ENCODE measurements around the gene CPNE6. TPM values are rescaled to one million over a fixed set of nuclear protein-coding genes. Genes with fewer than 3 reads are reported as not detected.

The CPNE6 gene
- total and polyA plus RNA-seq, 8 donors = 0.07 TPM; not detected in 7

DNA sequence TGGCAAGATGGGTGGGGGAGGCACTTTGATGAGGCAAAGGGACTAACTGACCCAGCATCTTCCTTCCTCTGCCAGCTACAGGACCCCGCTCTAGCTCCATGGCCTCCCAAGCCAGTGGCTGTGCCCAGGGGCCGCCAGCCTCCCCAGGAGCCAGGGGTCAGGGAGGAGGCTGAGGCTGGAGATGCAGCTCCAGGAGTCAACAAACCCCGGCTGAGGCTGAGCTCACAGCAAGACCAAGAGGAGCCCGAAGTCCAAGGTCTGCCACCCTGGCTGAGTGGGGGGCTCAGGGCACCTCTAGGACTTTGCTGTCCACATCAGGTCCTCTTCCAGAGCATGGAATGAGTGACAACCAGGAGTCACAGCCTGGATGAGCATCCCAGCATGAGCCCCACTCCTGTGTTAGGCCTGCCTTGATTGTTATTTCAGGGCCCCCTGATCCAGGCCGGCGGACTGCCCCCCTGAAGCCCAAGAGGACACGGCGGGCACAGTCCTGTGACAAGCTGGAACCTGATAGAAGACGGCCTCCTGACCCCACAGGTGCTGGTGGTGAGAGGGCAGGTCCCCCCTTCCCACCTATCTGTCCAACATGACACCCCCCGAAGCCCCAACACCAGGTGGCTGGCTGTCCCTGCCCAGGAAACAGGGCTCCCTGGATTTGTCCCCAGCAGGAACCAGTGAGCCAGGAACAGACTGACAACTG is 2.5 kb upstream of the CPNE6 start:
- Histone ChIP-seq H3K4me1 (peaks cover 0 to 5% (median 0%) of the 10 kb centered on the region in 3 donors), H3K27me3 (no peaks in the 10 kb centered on the region), H3K9me3 (no peaks in the 10 kb centered on the region), H3K27ac (no peak overlapping the region), H3K36me3 (no peaks in the 10 kb centered on the region), H3K4me3 (no peak overlapping the region)
- ATAC-seq (no peak), FAIRE-seq (no peak), DNase-seq (peak in 2 of 6 donors; percentile 53 to 61)
- TF ChIP-seq, protein P1, sequence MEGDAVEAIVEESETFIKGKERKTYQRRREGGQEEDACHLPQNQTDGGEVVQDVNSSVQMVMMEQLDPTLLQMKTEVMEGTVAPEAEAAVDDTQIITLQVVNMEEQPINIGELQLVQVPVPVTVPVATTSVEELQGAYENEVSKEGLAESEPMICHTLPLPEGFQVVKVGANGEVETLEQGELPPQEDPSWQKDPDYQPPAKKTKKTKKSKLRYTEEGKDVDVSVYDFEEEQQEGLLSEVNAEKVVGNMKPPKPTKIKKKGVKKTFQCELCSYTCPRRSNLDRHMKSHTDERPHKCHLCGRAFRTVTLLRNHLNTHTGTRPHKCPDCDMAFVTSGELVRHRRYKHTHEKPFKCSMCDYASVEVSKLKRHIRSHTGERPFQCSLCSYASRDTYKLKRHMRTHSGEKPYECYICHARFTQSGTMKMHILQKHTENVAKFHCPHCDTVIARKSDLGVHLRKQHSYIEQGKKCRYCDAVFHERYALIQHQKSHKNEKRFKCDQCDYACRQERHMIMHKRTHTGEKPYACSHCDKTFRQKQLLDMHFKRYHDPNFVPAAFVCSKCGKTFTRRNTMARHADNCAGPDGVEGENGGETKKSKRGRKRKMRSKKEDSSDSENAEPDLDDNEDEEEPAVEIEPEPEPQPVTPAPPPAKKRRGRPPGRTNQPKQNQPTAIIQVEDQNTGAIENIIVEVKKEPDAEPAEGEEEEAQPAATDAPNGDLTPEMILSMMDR (IDR thresholded peaks at IDR 0.05) = no peak
- 83 to 84% methylated on average over 10 of the region's 10 CpGs for WGBS, 2 donors
- intact Hi-C loops (cut with DNase I) = no loop called here

DNA sequence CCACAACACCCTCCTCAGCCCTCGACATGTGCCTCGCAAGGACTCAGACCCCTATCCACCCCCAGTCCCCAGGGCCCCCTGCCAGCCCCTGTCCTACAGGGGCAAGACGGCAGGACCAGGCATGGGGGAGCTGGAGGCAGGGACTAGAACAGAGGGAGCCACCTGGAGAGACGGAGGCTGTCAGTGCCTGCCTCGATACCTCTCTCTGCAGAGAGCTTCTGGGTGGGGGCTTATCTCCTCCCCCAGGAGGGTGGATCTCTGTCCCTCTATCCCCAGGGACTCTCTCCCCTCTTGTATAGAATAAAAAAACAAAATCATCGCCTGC is 2.0 kb upstream of the CPNE6 start:
- TF ChIP-seq, protein P1 (IDR thresholded peaks at IDR 0.05) = no peak
- no peak overlapping the region for H3K4me3 ChIP-seq
- H3K9me3 ChIP-seq = no peaks in the 10 kb centered on the region
- H3K4me1 ChIP-seq = peaks cover 0 to 5% (median 0%) of the 10 kb centered on the region in 3 donors
- no peaks in the 10 kb centered on the region for H3K36me3 ChIP-seq
- intact Hi-C loops (cut with DNase I) = no loop called here
- 82 to 88% methylated on average over 6 of the region's 6 CpGs for WGBS, 2 donors
- H3K27ac ChIP-seq = no peak overlapping the region
- DNase-seq (peak in 1 of 6 donors; percentile 49), FAIRE-seq (no peak), ATAC-seq (no peak)
- no peaks in the 10 kb centered on the region for H3K27me3 ChIP-seq

DNA sequence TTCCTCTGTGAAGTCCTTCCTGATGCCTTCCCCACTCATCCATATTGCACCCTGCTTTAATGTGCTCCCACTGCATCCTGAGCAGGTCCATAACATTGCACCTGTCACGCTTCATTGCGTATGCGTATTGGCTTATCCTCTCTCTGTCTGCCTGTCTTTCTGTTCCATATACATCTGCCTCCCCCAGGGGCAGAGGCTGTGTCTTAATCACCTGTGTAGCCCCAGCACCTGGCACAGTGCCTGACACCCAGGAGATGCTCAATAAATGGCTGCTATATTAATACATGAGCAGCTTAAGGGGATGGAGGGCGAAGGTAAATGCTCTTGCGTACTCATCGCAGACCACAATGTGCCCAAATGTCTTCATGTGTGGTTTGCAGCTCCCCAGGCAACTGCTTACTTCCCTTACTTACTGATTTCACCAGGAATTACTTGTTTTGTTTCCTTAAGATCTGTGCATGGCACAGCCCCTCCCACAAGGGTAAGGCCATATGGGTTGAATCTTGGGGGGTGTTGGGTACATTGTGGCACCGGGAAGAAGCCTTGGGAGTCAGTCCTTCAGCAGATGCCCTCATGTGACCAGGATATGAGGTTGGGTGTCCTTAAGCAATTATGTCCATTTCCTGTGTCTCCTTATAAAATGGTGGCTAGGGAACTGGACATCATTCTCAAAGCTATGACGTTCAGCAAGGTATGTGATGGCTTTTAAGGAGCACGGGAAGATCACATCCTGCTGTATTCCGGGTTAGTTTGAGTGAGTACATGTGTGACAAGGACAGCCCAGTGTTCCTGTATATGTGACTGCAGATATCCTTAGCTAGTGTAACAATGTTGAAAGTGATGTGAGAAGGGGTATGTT is 848 bp upstream of the CPNE6 start:
- no peaks in the 10 kb centered on the region for H3K27me3 ChIP-seq
- FAIRE-seq (no peak), DNase-seq (no peak), ATAC-seq (no peak)
- H3K27ac ChIP-seq = no peak overlapping the region
- TF ChIP-seq, protein P1 (IDR thresholded peaks at IDR 0.05) = no peak
- WGBS, 2 donors = 85 to 89% methylated on average over 10 of the region's 10 CpGs
- H3K4me3 ChIP-seq = no peak overlapping the region
- peaks cover 0 to 5% (median 0%) of the 10 kb centered on the region in 3 donors for H3K4me1 ChIP-seq
- H3K9me3 ChIP-seq = no peaks in the 10 kb centered on the region
- intact Hi-C loops (cut with DNase I) = no loop called here
- H3K36me3 ChIP-seq = no peaks in the 10 kb centered on the region

DNA sequence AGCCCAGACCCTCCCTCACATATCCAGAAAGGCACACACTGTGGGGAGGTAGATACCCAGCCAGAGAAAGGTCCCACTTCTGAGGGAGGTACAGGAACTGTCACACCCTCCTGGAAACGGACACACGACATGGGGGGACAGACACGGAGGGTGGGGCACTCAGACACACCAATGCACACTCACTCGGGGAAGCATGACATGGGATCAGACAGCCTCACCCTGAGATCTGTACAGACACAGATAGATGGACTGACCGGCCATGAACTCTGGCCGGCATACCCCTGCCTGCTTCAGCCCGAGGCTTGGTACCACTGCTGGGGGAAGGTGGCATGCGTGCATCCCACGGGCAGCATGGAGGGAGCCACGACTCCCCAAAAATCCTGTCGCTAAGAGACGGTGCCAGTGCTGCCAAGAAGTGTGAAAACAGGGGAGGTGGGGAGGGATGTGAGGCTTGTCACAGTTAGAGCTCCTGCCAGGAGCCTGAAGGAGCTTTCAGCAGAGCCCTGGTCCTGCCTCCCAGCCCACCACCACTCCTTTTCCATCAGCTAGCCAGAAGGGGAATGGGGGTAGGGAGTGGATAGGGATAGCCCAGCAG is 571 bp downstream of the CPNE6 start:
- no peak for FAIRE-seq
- TF ChIP-seq, protein P1 (IDR thresholded peaks at IDR 0.05) = no peak
- intact Hi-C loops (cut with DNase I) = no loop called here
- peak in 1 of 6 donors; percentile 27 for DNase-seq
- Histone ChIP-seq H3K9me3 (no peaks in the 10 kb centered on the region), H3K27me3 (no peaks in the 10 kb centered on the region), H3K27ac (no peak overlapping the region), H3K4me3 (no peak overlapping the region), H3K36me3 (no peaks in the 10 kb centered on the region), H3K4me1 (peaks cover 0 to 5% (median 0%) of the 10 kb centered on the region in 3 donors)
- WGBS, 2 donors = 61 to 65% methylated on average over 12 of the region's 12 CpGs
- no peak for ATAC-seq

Measured in pancreas (tissue), 10 donors.